ENCODE data around the gene C19orf67.

The C19orf67 gene

GRCh38 chr19:14107581-14108461 is 22.2 kb upstream of the C19orf67 start:
- no peaks in the 10 kb centered on the region; the same call in 1 of the 2 replicates for H3K4me1 ChIP-seq (ENCODE audit: insufficient read depth, low read length)
- H3K27ac ChIP-seq (ENCODE audit: low read length), result no peak overlapping the region
- no peak overlapping the region for H3K4me3 ChIP-seq (ENCODE audit: low read length)
- H3K9me3 ChIP-seq (ENCODE audit: insufficient read depth, low read depth, low read length), result no peaks in the 10 kb centered on the region
- H3K27me3 ChIP-seq (ENCODE audit: insufficient read depth, low read length), result no peaks in the 10 kb centered on the region
- no peak overlapping the region for H3K9ac ChIP-seq (ENCODE audit: low read depth, low read length)
- peaks cover 5% of the 10 kb centered on the region; the same call in 1 of the 2 replicates for H3K36me3 ChIP-seq (ENCODE audit: insufficient read depth, low read depth, low read length)

GRCh38 chr19:14106840-14107239 is 21.3 kb upstream of the C19orf67 start:
- H3K9ac ChIP-seq (ENCODE audit: low read depth, low read length), result no peak overlapping the region
- H3K27ac ChIP-seq (ENCODE audit: low read length), result no peak overlapping the region
- H3K36me3 ChIP-seq (ENCODE audit: insufficient read depth, low read depth, low read length), result peaks cover 14% of the 10 kb centered on the region; the same call in 1 of the 2 replicates
- no peak overlapping the region for H3K4me3 ChIP-seq (ENCODE audit: low read length)
- H3K9me3 ChIP-seq (ENCODE audit: insufficient read depth, low read depth, low read length), result no peaks in the 10 kb centered on the region
- no peaks in the 10 kb centered on the region for H3K4me1 ChIP-seq (ENCODE audit: insufficient read depth, low read length)
- no peaks in the 10 kb centered on the region for H3K27me3 ChIP-seq (ENCODE audit: insufficient read depth, low read length)

GRCh38 chr19:14105680-14106079 is 20.1 kb upstream of the C19orf67 start:
- H3K36me3 ChIP-seq (ENCODE audit: insufficient read depth, low read depth, low read length), result peaks cover 16% of the 10 kb centered on the region; the same call in 1 of the 2 replicates
- no peaks in the 10 kb centered on the region for H3K9me3 ChIP-seq (ENCODE audit: insufficient read depth, low read depth, low read length)
- H3K27me3 ChIP-seq (ENCODE audit: insufficient read depth, low read length), result no peaks in the 10 kb centered on the region
- no peak overlapping the region for H3K9ac ChIP-seq (ENCODE audit: low read depth, low read length)
- no peaks in the 10 kb centered on the region for H3K4me1 ChIP-seq (ENCODE audit: insufficient read depth, low read length)
- H3K27ac ChIP-seq (ENCODE audit: low read length), result no peak overlapping the region
- H3K4me3 ChIP-seq (ENCODE audit: low read length), result no peak overlapping the region

GRCh38 chr19:14103310-14103709 is 17.7 kb upstream of the C19orf67 start:
- Histone ChIP-seq H3K27ac (ENCODE audit: low read length) (no peak overlapping the region), H3K9me3 (ENCODE audit: insufficient read depth, low read depth, low read length) (no peaks in the 10 kb centered on the region), H3K9ac (ENCODE audit: low read depth, low read length) (no peak overlapping the region), H3K27me3 (ENCODE audit: insufficient read depth, low read length) (no peaks in the 10 kb centered on the region), H3K4me1 (ENCODE audit: insufficient read depth, low read length) (no peaks in the 10 kb centered on the region), H3K4me3 (ENCODE audit: low read length) (no peak overlapping the region), H3K36me3 (ENCODE audit: insufficient read depth, low read depth, low read length) (peaks cover 20% of the 10 kb centered on the region; the same call in 1 of the 2 replicates)

GRCh38 chr19:14102756-14103155 is 17.2 kb upstream of the C19orf67 start:
- no peak overlapping the region for H3K9ac ChIP-seq (ENCODE audit: low read depth, low read length)
- no peaks in the 10 kb centered on the region for H3K4me1 ChIP-seq (ENCODE audit: insufficient read depth, low read length)
- H3K9me3 ChIP-seq (ENCODE audit: insufficient read depth, low read depth, low read length), result no peaks in the 10 kb centered on the region
- no peak overlapping the region for H3K4me3 ChIP-seq (ENCODE audit: low read length)
- no peak overlapping the region for H3K27ac ChIP-seq (ENCODE audit: low read length)
- H3K36me3 ChIP-seq (ENCODE audit: insufficient read depth, low read depth, low read length), result peaks cover 20% of the 10 kb centered on the region; the same call in 1 of the 2 replicates
- no peaks in the 10 kb centered on the region for H3K27me3 ChIP-seq (ENCODE audit: insufficient read depth, low read length)

- Histone ChIP-seq H3K4me3 (ENCODE audit: low read length) (no peak overlapping the region), H3K36me3 (ENCODE audit: insufficient read depth, low read depth, low read length) (peaks cover 20% of the 10 kb centered on the region; the same call in 1 of the 2 replicates), H3K27ac (ENCODE audit: low read length) (no peak overlapping the region), H3K9me3 (ENCODE audit: insufficient read depth, low read depth, low read length) (no peaks in the 10 kb centered on the region), H3K9ac (ENCODE audit: low read depth, low read length) (no peak overlapping the region), H3K4me1 (ENCODE audit: insufficient read depth, low read length) (no peaks in the 10 kb centered on the region), H3K27me3 (ENCODE audit: insufficient read depth, low read length) (no peaks in the 10 kb centered on the region)
Measured at GRCh38 chr19:14102102-14102696, 16.6 kb upstream of the C19orf67 start.

GRCh38 chr19:14101003-14101545 is 15.5 kb upstream of the C19orf67 start:
- H3K36me3 ChIP-seq (ENCODE audit: insufficient read depth, low read depth, low read length), result peaks cover 20% of the 10 kb centered on the region; the same call in 1 of the 2 replicates
- no peak overlapping the region for H3K27ac ChIP-seq (ENCODE audit: low read length)
- H3K9ac ChIP-seq (ENCODE audit: low read depth, low read length), result no peak overlapping the region
- H3K9me3 ChIP-seq (ENCODE audit: insufficient read depth, low read depth, low read length), result no peaks in the 10 kb centered on the region
- H3K27me3 ChIP-seq (ENCODE audit: insufficient read depth, low read length), result no peaks in the 10 kb centered on the region
- H3K4me1 ChIP-seq (ENCODE audit: insufficient read depth, low read length), result no peaks in the 10 kb centered on the region
- no peak overlapping the region for H3K4me3 ChIP-seq (ENCODE audit: low read length)

- Histone ChIP-seq H3K4me1 (ENCODE audit: insufficient read depth, low read length) (no peaks in the 10 kb centered on the region), H3K36me3 (ENCODE audit: insufficient read depth, low read depth, low read length) (peaks cover 13% of the 10 kb centered on the region; the same call in 1 of the 2 replicates), H3K9me3 (ENCODE audit: insufficient read depth, low read depth, low read length) (peaks cover 5% of the 10 kb centered on the region; the same call in 1 of the 2 replicates), H3K9ac (ENCODE audit: low read depth, low read length) (no peak overlapping the region), H3K4me3 (ENCODE audit: low read length) (no peak overlapping the region), H3K27me3 (ENCODE audit: insufficient read depth, low read length) (no peaks in the 10 kb centered on the region), H3K27ac (ENCODE audit: low read length) (no peak overlapping the region)
Measured at GRCh38 chr19:14097532-14098151, 12.1 kb upstream of the C19orf67 start.

- Histone ChIP-seq H3K27ac (ENCODE audit: low read length) (no peak overlapping the region), H3K9me3 (ENCODE audit: insufficient read depth, low read depth, low read length) (peaks cover 5% of the 10 kb centered on the region; the same call in 1 of the 2 replicates)
Measured at GRCh38 chr19:14096272-14096992, 10.8 kb upstream of the C19orf67 start.

GRCh38 chr19:14094854-14095253 is 9.3 kb upstream of the C19orf67 start:
- Histone ChIP-seq H3K4me3 (ENCODE audit: low read length) (no peak overlapping the region), H3K27me3 (ENCODE audit: insufficient read depth, low read length) (peaks cover 4% of the 10 kb centered on the region; the same call in 1 of the 2 replicates), H3K9ac (ENCODE audit: low read depth, low read length) (no peak overlapping the region), H3K4me1 (ENCODE audit: insufficient read depth, low read length) (no peaks in the 10 kb centered on the region), H3K27ac (ENCODE audit: low read length) (no peak overlapping the region), H3K36me3 (ENCODE audit: insufficient read depth, low read depth, low read length) (no peaks in the 10 kb centered on the region; the same call in 1 of the 2 replicates), H3K9me3 (ENCODE audit: insufficient read depth, low read depth, low read length) (peaks cover 5% of the 10 kb centered on the region; the same call in 1 of the 2 replicates)

More at GRCh38 chr19:14096272-14096992, 10.8 kb upstream of the C19orf67 start:
- H3K36me3 ChIP-seq (ENCODE audit: insufficient read depth, low read depth, low read length), result peaks cover 6% of the 10 kb centered on the region; the same call in 1 of the 2 replicates
- H3K9ac ChIP-seq (ENCODE audit: low read depth, low read length), result no peak overlapping the region
- peaks cover 4% of the 10 kb centered on the region; the same call in 1 of the 2 replicates for H3K27me3 ChIP-seq (ENCODE audit: insufficient read depth, low read length)
- H3K4me1 ChIP-seq (ENCODE audit: insufficient read depth, low read length), result no peaks in the 10 kb centered on the region
- H3K4me3 ChIP-seq (ENCODE audit: low read length), result no peak overlapping the region
